NCI-H1105 (cell line): Measurements from ENCODE around the gene MAP2K4.

Experiments
- DNase-seq: peaks from one replicate; lab custom pipeline; 2025; lab: John Stamatoyannopoulos, UW

Gene MAP2K4

DNA sequence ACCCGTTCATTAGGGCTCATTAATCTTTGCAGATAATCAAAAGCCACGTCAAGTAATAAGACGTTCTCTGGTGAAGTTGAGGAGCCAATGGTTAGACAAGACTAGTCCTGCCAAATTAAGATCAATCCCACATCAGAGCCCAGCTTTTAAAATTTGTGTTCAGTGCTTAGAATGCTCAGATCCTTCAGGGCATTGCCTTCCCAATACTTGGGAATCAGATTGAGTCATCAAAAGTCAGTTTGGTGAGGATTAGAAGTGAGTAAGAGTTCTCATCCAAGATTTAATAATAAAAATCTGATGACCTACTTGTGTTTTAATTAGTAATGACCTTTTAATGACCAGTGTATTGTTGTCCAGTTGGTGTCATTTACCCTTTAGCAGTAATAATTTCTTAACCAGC lies 19.8 kb downstream of the MAP2K4 start:
- DNase-seq, result no peak

DNA sequence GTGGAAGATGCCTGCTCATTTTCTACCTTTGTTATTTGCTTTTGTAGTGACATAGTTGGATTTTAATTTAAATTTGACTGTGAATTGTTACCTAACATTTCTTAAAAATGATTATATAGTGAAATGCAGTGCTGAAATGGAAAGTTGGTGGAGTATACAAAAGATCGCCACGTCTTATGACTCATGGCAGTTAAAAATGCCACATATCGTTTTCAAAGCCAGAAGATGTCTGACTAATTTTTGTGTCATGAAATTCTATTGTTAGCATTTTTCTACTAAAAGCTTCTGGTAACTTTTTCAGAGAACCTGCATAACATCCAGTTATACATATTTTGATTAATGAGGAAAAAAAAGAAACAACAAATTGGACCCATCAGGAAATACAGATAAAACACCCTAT lies 20.6 kb downstream of the MAP2K4 start:
- DNase-seq, result no peak

GRCh38 chr17:12043702-12044101 lies 23.0 kb downstream of the MAP2K4 start:
- DNase-seq, result no peak

DNA sequence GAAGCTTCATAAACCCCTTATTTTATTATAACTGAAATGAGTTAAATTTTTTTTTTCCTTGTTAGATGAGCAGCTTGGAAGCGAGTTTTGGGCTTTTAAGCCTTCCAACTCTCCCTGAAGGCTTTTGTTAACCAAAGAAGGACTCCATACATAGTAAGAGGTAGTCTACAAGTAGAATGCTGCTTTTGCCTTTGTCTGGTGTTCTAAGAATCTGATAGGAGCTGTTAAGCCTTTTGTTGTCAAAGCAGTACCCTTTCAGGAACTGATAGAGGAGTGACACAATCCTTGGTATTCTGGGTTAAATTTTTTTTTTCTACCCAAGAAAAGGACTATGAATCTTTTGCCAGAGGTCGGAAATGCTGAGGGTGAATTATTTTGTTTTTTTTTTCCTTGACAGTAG lies 26.1 kb downstream of the MAP2K4 start:
- DNase-seq, result no peak

DNA sequence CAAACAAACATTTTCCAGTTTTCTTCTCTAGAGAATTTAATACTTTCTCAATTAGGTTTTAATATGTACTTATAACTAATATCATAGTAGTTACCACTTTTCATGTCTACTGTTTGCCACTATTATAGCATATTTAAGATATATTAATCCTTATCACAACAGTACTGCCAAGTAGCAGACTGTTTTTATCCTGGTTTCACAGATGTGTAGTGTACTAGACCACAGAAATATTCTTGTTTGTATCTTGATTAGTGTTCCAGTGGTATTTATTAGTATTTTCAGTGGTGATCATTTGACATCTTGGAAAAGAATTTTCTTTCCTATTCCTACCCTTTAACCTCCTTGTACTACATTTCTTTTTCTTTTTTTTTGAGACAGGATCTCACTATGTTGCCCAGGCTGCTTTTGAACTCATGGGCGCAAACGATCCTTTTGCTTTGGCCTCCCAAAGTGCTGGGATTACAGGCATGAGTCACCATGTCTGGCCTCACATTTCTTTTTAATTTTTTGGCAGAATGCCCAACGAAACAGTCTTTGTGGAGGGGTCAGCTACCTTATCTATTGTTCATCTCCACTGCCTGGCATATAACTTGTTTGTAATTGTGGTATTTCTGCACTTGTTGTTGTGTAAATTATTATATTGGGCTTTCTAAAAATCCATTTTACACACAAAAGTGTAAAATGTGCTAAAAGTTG lies 27.2 kb downstream of the MAP2K4 start:
- no peak for DNase-seq

DNA sequence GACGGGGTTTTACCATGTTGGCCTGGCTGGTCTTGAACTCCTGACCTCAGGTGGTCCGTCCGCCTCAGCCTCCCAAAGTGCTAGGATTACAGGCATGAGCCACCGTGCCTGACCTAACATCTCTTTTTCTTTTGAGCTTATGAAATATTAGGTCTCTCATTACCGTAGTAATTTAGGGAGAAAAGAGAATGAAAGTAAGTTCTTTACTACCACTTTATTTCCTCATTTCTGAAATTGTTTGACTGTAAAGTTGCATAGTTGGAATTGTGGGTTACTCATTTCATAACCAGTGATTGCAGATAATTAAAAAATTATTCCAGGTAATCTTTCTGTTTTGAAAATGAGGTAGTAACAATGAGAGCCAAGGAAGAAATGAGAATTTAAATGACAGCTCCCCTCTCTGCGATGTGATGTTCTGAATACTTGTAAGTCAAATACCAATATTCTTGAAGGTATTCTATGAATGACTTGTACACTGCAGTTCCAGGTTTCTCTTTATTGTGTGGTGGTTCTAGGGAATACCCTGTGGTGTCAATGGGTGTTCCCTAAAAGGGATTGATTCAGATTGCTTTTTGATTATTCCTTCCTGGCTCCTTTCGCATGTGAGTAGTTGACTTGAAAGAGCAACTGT lies 28.3 kb downstream of the MAP2K4 start:
- no peak for DNase-seq

- no peak for DNase-seq
These were observed 30.1 kb downstream of the MAP2K4 start for GRCh38 chr17:12050646-12051225.

DNA sequence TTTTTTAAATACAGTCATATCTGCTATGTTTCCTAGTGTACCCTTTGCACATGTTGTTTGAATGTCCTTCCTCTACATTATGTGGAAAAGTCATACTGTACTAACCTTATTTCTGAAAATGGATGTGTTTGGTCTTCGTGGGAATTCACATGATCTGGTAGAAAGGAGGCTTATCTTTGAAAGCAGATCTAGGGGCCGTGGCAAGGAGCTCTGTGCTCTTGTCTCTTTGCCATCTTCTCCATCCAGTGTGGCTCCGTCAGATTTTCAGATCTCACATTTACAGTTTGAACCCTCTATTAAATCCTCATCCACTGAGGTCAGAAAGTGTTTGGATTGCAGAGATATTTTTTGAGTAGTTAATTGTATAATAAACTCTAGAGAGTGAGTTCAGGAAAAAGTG lies 32.9 kb downstream of the MAP2K4 start:
- DNase-seq, result no peak

DNA sequence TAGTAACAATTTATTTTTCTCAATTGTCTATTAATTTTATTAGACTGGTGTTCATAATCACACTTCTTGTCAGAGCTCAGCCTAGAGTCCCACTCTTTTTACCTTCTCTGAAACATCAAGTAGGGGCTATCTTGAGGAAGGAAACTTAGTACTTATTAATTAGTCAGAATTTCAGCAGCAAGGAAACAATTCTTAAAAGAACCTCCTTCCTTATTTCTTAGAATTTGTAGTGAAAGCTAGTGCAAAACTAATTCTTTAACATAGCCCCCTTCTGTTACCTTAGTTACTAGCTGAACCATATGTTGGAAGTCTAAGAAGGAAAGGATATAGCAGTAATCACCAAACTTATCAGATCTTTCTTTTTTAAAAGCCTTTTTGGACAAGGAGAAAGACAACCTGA lies 35.2 kb downstream of the MAP2K4 start:
- DNase-seq, result no peak

DNA sequence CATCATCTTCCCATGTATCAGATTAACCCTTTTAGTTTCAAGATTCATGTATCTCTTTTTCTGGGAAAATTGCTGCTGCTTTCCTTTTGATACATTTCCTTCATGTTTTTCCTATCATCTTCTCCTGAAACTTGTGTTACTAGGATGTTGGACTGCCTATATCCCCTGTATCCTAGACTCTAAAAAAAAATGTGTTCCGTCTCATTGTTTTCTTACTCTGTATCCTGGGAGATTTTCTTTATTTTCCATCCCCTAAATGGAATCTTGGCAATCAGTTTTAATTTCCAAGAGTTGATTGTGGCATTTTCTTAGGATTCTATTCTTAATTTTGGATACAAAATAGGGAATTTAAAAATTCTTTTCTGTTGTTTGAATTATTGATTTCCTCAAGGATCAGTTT lies 36.8 kb downstream of the MAP2K4 start:
- no peak for DNase-seq

- no peak for DNase-seq
These were observed 37.9 kb downstream of the MAP2K4 start for GRCh38 chr17:12058535-12058934.

GRCh38 chr17:12062249-12062648 lies 41.6 kb downstream of the MAP2K4 start:
- DNase-seq, result no peak

- no peak for DNase-seq
These were observed 43.7 kb downstream of the MAP2K4 start for GRCh38 chr17:12064395-12064794.

DNA sequence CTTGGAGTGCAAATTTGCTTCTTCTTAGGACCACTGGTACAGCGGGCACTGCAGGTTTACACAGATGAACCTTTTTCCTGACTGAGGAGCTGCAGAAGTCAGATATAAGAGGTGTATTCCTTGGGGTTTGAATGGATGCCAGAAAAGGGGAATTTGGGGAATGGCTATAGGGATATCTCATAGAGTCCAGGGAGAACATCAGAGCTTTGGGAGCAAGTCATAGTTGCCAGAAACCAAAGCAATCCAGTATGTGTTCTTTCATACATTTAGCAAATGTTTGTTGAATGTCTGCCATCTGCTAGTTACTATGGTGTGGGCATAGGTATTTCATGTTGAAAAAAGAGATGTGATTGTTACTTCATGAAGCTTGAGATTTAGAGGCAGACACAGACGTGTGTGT lies 46.8 kb downstream of the MAP2K4 start:
- DNase-seq, result no peak

GRCh38 chr17:12068946-12069345 lies 48.3 kb downstream of the MAP2K4 start:
- no peak for DNase-seq

- no peak for DNase-seq
These were observed 49.9 kb downstream of the MAP2K4 start for GRCh38 chr17:12070561-12070960.

DNA sequence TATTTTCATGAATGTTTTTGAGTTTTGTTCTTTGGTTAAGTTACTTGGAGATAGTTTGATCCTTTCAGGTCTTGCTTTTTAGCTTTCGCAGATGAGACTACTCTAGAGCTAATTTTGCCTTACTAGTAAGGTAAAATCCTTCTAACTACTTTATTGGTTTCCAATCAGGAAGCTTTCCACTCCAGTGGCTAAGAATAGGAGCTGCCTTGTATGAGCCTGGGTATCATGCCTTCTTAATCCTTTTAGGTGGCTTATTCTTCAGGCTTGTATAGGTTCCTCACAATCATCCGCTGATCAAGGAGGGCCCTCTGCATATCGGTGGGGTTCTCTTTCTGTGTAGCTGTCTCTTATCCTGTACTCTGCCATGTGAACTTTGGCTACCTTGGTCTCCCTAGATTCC lies 53.7 kb downstream of the MAP2K4 start:
- no peak for DNase-seq

DNA sequence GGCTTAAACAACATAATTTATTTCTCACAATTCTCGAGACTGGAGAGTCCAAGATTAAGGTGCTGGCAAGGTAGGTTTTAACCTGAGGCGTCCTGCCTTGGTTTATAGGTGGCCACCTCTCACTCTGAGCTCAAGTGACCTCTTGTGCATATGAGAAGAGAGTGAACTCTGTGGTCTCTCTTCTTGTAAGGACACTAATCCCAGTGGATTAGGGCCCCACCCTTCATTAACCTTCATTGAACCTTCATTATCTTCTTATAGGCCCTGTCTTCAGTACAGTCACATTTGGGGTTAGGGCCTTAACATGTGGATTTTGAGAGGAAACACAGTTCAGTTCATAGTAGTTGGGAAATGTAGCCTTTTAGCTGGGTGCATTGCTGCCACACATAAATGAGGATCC lies 57.1 kb downstream of the MAP2K4 start:
- no peak for DNase-seq

DNA sequence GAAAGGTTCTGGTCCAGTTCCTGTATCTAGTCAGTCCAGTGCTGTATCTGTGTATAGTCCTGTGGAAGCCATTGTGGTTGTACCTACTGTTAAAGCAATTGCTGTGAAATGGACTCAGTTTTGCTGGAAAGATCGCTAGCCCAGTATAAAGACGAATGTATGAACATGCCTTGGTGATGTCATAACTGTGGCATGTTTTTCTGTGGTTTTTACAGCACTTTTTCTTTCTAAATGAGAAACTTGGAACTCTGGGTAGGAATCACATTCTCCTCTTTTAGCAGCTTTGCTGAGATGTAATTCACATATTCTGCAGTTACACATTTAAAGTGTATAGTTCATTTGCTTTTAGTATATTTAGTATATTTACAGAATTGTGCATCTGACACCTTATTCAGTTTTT lies 58.1 kb downstream of the MAP2K4 start:
- no peak for DNase-seq

DNA sequence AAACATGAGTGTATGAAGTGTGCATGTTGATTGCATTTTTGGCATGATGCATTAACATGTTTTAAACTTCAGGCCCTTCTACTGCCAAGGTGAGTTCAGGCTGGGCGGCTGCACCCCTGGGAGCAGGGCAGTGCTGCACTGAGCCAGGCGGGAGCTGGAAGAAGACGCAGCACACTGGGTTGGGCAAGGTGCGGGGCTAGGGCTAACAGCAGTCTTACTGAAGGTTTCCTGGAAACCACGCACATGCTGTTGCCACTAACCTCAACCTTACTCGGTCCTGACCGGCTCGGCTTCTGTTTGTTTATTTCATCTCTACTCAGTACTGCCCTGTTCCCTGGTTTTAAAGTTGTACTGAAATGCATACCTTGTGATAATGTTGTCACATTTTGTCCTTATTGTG lies 61.0 kb downstream of the MAP2K4 start:
- DNase-seq, result no peak

GRCh38 chr17:12085076-12085949 lies 64.6 kb downstream of the MAP2K4 start:
- no peak for DNase-seq

GRCh38 chr17:12088035-12088434 lies 67.4 kb downstream of the MAP2K4 start:
- DNase-seq, result no peak
